Measurements from ENCODE around the gene PERCC1. TPM values are rescaled to one million over a fixed set of nuclear protein-coding genes. Genes with fewer than 3 reads are reported as not detected.

PERCC1 gene
- total and polyA plus RNA-seq, 9 of the 15 experiments (the other 6 are each of a cell fraction or from before 2014, with no cell fraction given): not detected

DNA sequence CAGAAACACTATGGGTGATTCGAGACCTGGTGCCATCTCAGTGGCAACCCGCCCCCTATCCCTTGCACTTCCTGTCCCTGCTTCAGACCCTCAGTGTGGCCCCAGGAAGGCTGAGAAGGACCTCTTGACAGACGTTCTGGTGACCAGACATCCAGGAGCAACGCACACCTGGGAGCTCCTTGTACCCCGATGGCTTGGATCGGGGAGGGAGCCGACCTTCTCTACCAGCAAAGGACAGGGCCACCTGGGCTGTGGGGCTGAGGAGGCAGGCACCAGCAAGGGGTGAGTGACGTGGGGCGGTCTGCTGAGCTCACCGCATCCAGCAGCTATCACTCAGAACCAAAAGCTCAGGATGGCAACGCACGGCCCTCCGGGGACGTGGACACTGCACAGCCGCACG, 43.5 kb upstream of the PERCC1 start:
- in situ Hi-C loops (cut with MboI): no loop called here
- no peaks in the 10 kb centered on the region for H3K79me2 ChIP-seq (ENCODE audit: control insufficient read depth, insufficient read depth, low read length)
- DNase-seq (ENCODE audit: extremely low read depth in 1 of 4, low spot score in 3 of 4) (no peak), FAIRE-seq (no peak), ATAC-seq (no peak)
- H3K9me1 ChIP-seq (ENCODE audit: control insufficient read depth, insufficient read depth, low read length): no peaks in the 10 kb centered on the region
- no TSS peak for BruUV-seq (replicated peaks)
- CTCF ChIA-PET (ENCODE audit: low intra/inter-chr PET ratio): no interaction called here
- no peaks in the 10 kb centered on the region for H4K20me1 ChIP-seq (replicated peaks; ENCODE audit: control insufficient read depth, insufficient read depth, low read length)
- no peaks in the 10 kb centered on the region for H3K9me3 ChIP-seq (replicated peaks; ENCODE audit: control insufficient read depth, insufficient read depth, low read depth, low read length)
- intact Hi-C loops (cut with micrococcal nuclease): no loop called here
- H2AFZ ChIP-seq (ENCODE audit: low read depth, low read length): no peak overlapping the region
- H3K4me1 ChIP-seq (replicated peaks in 1 of 2; ENCODE audit: control insufficient read depth in 2 of 2, insufficient read depth in 2 of 2, low read length in 2 of 2): peaks cover 0 to 42% of the 10 kb centered on the region in 2 experiments; a peak in 2 of 5 replicates
- POLR2A ChIA-PET: interaction anchor here (0.6 to 5.9 kb wide), 3 partner anchors 8 to 45 kb away, joined by 3 to 48 read pairs (median 3); no protein-coding TSS in a partner anchor
- peak overlapping the region in 1 of 2 experiments; percentile 64; a peak in 2 of 4 replicates for H3K9ac ChIP-seq (ENCODE audit: insufficient read depth in 1 of 2, low read depth in 2 of 2, low read length in 2 of 2)
- no peak for TF ChIP-seq EHMT2 (IDR thresholded peaks at IDR 0.05)
- TF ChIP-seq, protein P1, sequence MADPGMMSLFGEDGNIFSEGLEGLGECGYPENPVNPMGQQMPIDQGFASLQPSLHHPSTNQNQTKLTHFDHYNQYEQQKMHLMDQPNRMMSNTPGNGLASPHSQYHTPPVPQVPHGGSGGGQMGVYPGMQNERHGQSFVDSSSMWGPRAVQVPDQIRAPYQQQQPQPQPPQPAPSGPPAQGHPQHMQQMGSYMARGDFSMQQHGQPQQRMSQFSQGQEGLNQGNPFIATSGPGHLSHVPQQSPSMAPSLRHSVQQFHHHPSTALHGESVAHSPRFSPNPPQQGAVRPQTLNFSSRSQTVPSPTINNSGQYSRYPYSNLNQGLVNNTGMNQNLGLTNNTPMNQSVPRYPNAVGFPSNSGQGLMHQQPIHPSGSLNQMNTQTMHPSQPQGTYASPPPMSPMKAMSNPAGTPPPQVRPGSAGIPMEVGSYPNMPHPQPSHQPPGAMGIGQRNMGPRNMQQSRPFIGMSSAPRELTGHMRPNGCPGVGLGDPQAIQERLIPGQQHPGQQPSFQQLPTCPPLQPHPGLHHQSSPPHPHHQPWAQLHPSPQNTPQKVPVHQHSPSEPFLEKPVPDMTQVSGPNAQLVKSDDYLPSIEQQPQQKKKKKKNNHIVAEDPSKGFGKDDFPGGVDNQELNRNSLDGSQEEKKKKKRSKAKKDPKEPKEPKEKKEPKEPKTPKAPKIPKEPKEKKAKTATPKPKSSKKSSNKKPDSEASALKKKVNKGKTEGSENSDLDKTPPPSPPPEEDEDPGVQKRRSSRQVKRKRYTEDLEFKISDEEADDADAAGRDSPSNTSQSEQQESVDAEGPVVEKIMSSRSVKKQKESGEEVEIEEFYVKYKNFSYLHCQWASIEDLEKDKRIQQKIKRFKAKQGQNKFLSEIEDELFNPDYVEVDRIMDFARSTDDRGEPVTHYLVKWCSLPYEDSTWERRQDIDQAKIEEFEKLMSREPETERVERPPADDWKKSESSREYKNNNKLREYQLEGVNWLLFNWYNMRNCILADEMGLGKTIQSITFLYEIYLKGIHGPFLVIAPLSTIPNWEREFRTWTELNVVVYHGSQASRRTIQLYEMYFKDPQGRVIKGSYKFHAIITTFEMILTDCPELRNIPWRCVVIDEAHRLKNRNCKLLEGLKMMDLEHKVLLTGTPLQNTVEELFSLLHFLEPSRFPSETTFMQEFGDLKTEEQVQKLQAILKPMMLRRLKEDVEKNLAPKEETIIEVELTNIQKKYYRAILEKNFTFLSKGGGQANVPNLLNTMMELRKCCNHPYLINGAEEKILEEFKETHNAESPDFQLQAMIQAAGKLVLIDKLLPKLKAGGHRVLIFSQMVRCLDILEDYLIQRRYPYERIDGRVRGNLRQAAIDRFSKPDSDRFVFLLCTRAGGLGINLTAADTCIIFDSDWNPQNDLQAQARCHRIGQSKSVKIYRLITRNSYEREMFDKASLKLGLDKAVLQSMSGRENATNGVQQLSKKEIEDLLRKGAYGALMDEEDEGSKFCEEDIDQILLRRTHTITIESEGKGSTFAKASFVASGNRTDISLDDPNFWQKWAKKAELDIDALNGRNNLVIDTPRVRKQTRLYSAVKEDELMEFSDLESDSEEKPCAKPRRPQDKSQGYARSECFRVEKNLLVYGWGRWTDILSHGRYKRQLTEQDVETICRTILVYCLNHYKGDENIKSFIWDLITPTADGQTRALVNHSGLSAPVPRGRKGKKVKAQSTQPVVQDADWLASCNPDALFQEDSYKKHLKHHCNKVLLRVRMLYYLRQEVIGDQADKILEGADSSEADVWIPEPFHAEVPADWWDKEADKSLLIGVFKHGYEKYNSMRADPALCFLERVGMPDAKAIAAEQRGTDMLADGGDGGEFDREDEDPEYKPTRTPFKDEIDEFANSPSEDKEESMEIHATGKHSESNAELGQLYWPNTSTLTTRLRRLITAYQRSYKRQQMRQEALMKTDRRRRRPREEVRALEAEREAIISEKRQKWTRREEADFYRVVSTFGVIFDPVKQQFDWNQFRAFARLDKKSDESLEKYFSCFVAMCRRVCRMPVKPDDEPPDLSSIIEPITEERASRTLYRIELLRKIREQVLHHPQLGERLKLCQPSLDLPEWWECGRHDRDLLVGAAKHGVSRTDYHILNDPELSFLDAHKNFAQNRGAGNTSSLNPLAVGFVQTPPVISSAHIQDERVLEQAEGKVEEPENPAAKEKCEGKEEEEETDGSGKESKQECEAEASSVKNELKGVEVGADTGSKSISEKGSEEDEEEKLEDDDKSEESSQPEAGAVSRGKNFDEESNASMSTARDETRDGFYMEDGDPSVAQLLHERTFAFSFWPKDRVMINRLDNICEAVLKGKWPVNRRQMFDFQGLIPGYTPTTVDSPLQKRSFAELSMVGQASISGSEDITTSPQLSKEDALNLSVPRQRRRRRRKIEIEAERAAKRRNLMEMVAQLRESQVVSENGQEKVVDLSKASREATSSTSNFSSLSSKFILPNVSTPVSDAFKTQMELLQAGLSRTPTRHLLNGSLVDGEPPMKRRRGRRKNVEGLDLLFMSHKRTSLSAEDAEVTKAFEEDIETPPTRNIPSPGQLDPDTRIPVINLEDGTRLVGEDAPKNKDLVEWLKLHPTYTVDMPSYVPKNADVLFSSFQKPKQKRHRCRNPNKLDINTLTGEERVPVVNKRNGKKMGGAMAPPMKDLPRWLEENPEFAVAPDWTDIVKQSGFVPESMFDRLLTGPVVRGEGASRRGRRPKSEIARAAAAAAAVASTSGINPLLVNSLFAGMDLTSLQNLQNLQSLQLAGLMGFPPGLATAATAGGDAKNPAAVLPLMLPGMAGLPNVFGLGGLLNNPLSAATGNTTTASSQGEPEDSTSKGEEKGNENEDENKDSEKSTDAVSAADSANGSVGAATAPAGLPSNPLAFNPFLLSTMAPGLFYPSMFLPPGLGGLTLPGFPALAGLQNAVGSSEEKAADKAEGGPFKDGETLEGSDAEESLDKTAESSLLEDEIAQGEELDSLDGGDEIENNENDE (IDR thresholded peaks at IDR 0.05; ENCODE audit: low read depth, low read length): no peak
- TF ChIP-seq, protein P2, sequence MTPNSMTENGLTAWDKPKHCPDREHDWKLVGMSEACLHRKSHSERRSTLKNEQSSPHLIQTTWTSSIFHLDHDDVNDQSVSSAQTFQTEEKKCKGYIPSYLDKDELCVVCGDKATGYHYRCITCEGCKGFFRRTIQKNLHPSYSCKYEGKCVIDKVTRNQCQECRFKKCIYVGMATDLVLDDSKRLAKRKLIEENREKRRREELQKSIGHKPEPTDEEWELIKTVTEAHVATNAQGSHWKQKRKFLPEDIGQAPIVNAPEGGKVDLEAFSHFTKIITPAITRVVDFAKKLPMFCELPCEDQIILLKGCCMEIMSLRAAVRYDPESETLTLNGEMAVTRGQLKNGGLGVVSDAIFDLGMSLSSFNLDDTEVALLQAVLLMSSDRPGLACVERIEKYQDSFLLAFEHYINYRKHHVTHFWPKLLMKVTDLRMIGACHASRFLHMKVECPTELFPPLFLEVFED (CRISPR knock-in tag; conservative IDR thresholded peaks at IDR 0.05): no peak
- TF ChIP-seq ELF1 (tag; IDR thresholded peaks at IDR 0.05): no peak
- TF ChIP-seq ARHGAP35 (IDR thresholded peaks at IDR 0.05; ENCODE audit: partially characterized antibody): no peak
- TF ChIP-seq, protein P3, sequence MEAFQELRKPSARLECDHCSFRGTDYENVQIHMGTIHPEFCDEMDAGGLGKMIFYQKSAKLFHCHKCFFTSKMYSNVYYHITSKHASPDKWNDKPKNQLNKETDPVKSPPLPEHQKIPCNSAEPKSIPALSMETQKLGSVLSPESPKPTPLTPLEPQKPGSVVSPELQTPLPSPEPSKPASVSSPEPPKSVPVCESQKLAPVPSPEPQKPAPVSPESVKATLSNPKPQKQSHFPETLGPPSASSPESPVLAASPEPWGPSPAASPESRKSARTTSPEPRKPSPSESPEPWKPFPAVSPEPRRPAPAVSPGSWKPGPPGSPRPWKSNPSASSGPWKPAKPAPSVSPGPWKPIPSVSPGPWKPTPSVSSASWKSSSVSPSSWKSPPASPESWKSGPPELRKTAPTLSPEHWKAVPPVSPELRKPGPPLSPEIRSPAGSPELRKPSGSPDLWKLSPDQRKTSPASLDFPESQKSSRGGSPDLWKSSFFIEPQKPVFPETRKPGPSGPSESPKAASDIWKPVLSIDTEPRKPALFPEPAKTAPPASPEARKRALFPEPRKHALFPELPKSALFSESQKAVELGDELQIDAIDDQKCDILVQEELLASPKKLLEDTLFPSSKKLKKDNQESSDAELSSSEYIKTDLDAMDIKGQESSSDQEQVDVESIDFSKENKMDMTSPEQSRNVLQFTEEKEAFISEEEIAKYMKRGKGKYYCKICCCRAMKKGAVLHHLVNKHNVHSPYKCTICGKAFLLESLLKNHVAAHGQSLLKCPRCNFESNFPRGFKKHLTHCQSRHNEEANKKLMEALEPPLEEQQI (IDR thresholded peaks at IDR 0.05): no peak
- TF ChIP-seq XRCC4 (IDR thresholded peaks at IDR 0.05; ENCODE audit: extremely low read depth, insufficient read depth, insufficient read length): no peak
- TF ChIP-seq SIRT6 (IDR thresholded peaks at IDR 0.05; ENCODE audit: low read depth, low read length): no peak
- H3K36me3 ChIP-seq (ENCODE audit: control insufficient read depth, insufficient read depth, low read length): no peaks in the 10 kb centered on the region
- H3K27ac ChIP-seq (ENCODE audit: extremely low read depth, low read depth, low read length): no peak overlapping the region
- no peaks in the 10 kb centered on the region for H3K27me3 ChIP-seq (ENCODE audit: control insufficient read depth in 2 of 2, insufficient read depth in 2 of 2, low read length in 2 of 2)
- H3K4me3 ChIP-seq: no peak overlapping the region
- WGBS (ENCODE audit: insufficient coverage, low coverage, missing lambda C conversion rate): 46% methylated on average over 15 of the region's 16 CpGs
- H3K4me2 ChIP-seq (ENCODE audit: insufficient read depth, low read length): no peak overlapping the region

All from K562 (cell line).